Inflammatory macrophage treated with lipopolysaccharide for 4 hours (primary cell): ENCODE data around the gene HSPB9.
A peak's percentile ranks its signal among the peaks of the same experiment; 100 is the strongest.

Experiments
- DNase-seq: peaks from one replicate; pipeline ENCODE4 v3.0.0-alpha.2; 2020

Gene HSPB9

GRCh38 chr17:42101513-42102292, 20.9 kb upstream of the HSPB9 start:
- DNase-seq = peak; percentile 75

- DNase-seq = no peak
Observed at GRCh38 chr17:42103221-42103954, 19.2 kb upstream of the HSPB9 start.

- no peak for DNase-seq
Observed at GRCh38 chr17:42104264-42104663, 18.3 kb upstream of the HSPB9 start.

GRCh38 chr17:42106009-42106408, 16.6 kb upstream of the HSPB9 start:
- no peak for DNase-seq

GRCh38 chr17:42107124-42107523, 15.5 kb upstream of the HSPB9 start:
- no peak for DNase-seq

- DNase-seq = peak; percentile 87
Observed at GRCh38 chr17:42107597-42108576, 14.7 kb upstream of the HSPB9 start.

GRCh38 chr17:42109086-42109485, 13.5 kb upstream of the HSPB9 start:
- no peak for DNase-seq

GRCh38 chr17:42110301-42111264, 12.0 kb upstream of the HSPB9 start:
- DNase-seq = no peak

- DNase-seq = no peak
Observed at GRCh38 chr17:42111265-42111636, 11.4 kb upstream of the HSPB9 start.

GRCh38 chr17:42111871-42112551, 10.6 kb upstream of the HSPB9 start:
- peak; percentile 89 for DNase-seq

GRCh38 chr17:42112552-42113176, 9.9 kb upstream of the HSPB9 start, which contains the start of gene DHX58:
Gene DHX58 (minus strand): TSS chr17:42112714. CDS start chr17:42111892, 822 bp downstream.
- peak; percentile 97 for DNase-seq

GRCh38 chr17:42113293-42114069, 9.1 kb upstream of the HSPB9 start:
- DNase-seq = no peak

- DNase-seq = no peak
Observed at GRCh38 chr17:42114118-42114517, 8.5 kb upstream of the HSPB9 start.

GRCh38 chr17:42116705-42117396, 5.8 kb upstream of the HSPB9 start:
- DNase-seq = peak; percentile 81

GRCh38 chr17:42117397-42118125, 5.0 kb upstream of the HSPB9 start:
- no peak for DNase-seq

- DNase-seq = no peak
Observed at GRCh38 chr17:42118126-42118510, 4.5 kb upstream of the HSPB9 start.

- peak; percentile 35 for DNase-seq
Observed at GRCh38 chr17:42118545-42118944, 4.1 kb upstream of the HSPB9 start.

- DNase-seq = no peak
Observed at GRCh38 chr17:42119301-42119700, 3.3 kb upstream of the HSPB9 start.
